A549 treated with CpdA at 1 μM for 4 hours (cell line): ENCODE measurements around the gene MEIS3. TPM values are rescaled to one million over a fixed set of nuclear protein-coding genes. Genes with fewer than 3 reads are reported as not detected.

Experiments used
- total RNA-seq: library from RNA; stranded (reverse); fragments of 200-300 nt; extraction: Qiagen RNA extraction; gene quantifications from 5 replicates; pipeline ENCODE4 v1.2.3, GENCODE V29; 2022; ENCODE audit warnings: low read depth

Gene MEIS3
- 29.4 to 41.7 TPM (median 34.2 TPM) in 5 replicates for total RNA-seq

DNA sequence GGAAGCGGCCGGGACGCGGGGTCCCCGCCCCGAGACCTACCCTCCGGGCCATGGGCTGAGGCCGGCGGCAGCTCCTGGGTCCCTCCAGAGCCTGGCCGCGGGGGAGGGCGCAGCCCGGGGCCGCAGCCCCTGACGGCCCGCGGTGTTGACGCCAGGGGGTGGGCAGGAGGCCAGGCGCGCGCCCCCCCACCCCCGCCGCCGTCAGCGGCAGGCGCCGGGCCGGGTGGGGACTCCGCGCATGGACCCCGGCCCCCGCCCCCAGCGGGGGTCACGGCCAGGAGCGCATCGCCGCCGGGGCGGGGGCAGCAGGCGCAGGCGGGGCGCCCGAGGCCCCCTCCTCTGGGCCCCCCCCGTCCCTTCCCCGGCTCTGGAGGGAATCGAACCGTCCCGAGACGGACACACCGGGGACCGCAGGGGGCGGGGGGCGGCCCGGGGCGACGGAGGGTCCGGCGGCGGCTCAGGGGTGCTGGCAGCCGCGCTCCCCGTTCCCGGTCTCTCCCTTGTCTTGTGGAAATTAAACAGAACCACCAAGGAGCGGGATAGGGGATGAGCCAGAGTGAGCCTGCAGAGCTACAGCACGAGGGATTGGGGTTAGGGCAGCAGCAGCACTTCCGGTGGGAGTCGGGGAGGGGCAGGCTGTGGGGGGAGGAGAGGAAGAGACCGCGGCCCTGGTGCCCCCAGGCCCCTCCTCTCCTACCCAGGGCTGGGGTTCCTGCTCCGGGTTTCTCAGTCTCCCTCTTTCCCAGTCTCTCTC is at the start of gene MEIS3:
MEIS3 (minus strand) TSS at position 498 of the 754 bp plus-strand sequence; CDS start at position 52, 446 bp downstream.

Other genes starting within 250 kb of the MEIS3 start
- 19.6 to 33.8 TPM (median 30.8 TPM) in 5 replicates for gene BBC3, start 188.3 kb downstream of the MEIS3 start, total RNA-seq
- gene CCDC9, start 163.0 kb downstream of the MEIS3 start, total RNA-seq: 22.8 to 25.2 TPM (median 24.8 TPM) in 5 replicates
- gene INAFM1, start 144.6 kb downstream of the MEIS3 start, total RNA-seq: 5.0 to 10.3 TPM (median 9.9 TPM) in 5 replicates
- gene C5AR1, start 109.7 kb downstream of the MEIS3 start, total RNA-seq: 0.85 to 2.0 TPM (median 1.6 TPM) in 5 replicates
- gene C5AR2, start 87.4 kb downstream of the MEIS3 start, total RNA-seq: 0.52 to 1.2 TPM (median 0.86 TPM) in 5 replicates
- gene DHX34, start 70.2 kb downstream of the MEIS3 start, total RNA-seq: 25.9 to 37.1 TPM (median 34.8 TPM) in 5 replicates
- 0.15 to 0.48 TPM (median 0.22 TPM) in 5 replicates for gene SLC8A2, start 52.4 kb upstream of the MEIS3 start, total RNA-seq
- 17.4 to 21.6 TPM (median 18.4 TPM) in 5 replicates for gene KPTN, start 64.7 kb upstream of the MEIS3 start, total RNA-seq
- gene NAPA, start 95.5 kb upstream of the MEIS3 start, total RNA-seq: 86.1 to 111 TPM (median 95.8 TPM) in 5 replicates
- gene ZNF541, start 153.6 kb upstream of the MEIS3 start, total RNA-seq: not detected in 5 replicates
- gene BICRA, start 189.6 kb upstream of the MEIS3 start, total RNA-seq: 12.0 to 16.8 TPM (median 13.9 TPM) in 5 replicates